ENCODE data around the gene CACTIN. TPM values are rescaled to one million over a fixed set of nuclear protein-coding genes. Genes with fewer than 3 reads are reported as not detected.

CACTIN gene
- total and polyA plus RNA-seq, 4 experiments from 2014 or later: 4.4 to 50.4 (median 30.1) TPM

- Mint-ChIP-seq H3K4me3 (peak within 1 kb of the TSS in 5 of 8 donors; percentile 29 to 71 (median 36)), H3K27me3 (peaks cover 0 to 3% of the 10 kb centered on the region in 2 donors), H3K4me1 (peaks cover 0 to 15% (median 4%) of the 10 kb centered on the region in 4 donors), H3K9me3 (no peaks in the 10 kb centered on the region), H3K36me3 (peaks cover under 1 to 6% of the 10 kb centered on the region in 2 donors), H3K27ac (peak within 1 kb of the TSS in 1 of 7 donors; percentile 70)
- Histone ChIP-seq H3K36me3 (ENCODE audit: insufficient read depth, low read length) (no peaks in the 10 kb centered on the region), H3K27me3 (ENCODE audit: insufficient read depth, low read length) (no peaks in the 10 kb centered on the region), H3K27ac (ENCODE audit: low read depth, low read length) (no peak within 1 kb of the TSS), H3K9me3 (ENCODE audit: control insufficient read depth in 1 of 2, low read length in 2 of 2) (no peaks in the 10 kb centered on the region), H3K4me1 (ENCODE audit: insufficient read depth, low read length) (peaks cover 26% of the 10 kb centered on the region), H3K4me3 (ENCODE audit: low read length in 2 of 2) (peak within 1 kb of the TSS in 1 of 2 donors; percentile 6)
- CTCF ChIA-PET (ENCODE audit: partially characterized antibody): interaction anchor here (0.6 kb wide), 1 partner anchor 346 kb away, joined by 4 read pairs; no protein-coding TSS in a partner anchor
- DNase-seq: peak in 1 of 5 donors; percentile 24
- POLR2A ChIA-PET (ENCODE audit: partially characterized antibody): no interaction called here
- intact Hi-C loops (cut with micrococcal nuclease): no loop called here
These were observed 19.8 kb downstream of the CACTIN start, which contains the start of gene TBXA2R for GRCh38 chr19:3606690-3607289. Gene TBXA2R (minus strand): TSS chr19:3606875. CDS start chr19:3600634, 6,241 bp downstream.

GRCh38 chr19:3606174-3606689, 20.4 kb downstream of the CACTIN start:
- peaks cover 0 to 3% of the 10 kb centered on the region in 2 donors for H3K27me3 Mint-ChIP-seq
- peaks cover 0 to 5% of the 10 kb centered on the region in 2 donors for H3K36me3 Mint-ChIP-seq
- Histone ChIP-seq H3K27me3 (ENCODE audit: insufficient read depth, low read length) (no peaks in the 10 kb centered on the region), H3K9me3 (ENCODE audit: control insufficient read depth in 1 of 2, low read length in 2 of 2) (no peaks in the 10 kb centered on the region), H3K4me3 (ENCODE audit: low read length in 2 of 2) (peak overlapping the region in 1 of 2 donors; percentile 6), H3K36me3 (ENCODE audit: insufficient read depth, low read length) (no peaks in the 10 kb centered on the region), H3K4me1 (ENCODE audit: insufficient read depth, low read length) (peaks cover 26% of the 10 kb centered on the region), H3K27ac (ENCODE audit: low read depth, low read length) (no peak overlapping the region)
- intact Hi-C loops (cut with micrococcal nuclease): no loop called here
- POLR2A ChIA-PET (ENCODE audit: partially characterized antibody): no interaction called here
- peaks cover 0 to 15% (median 4%) of the 10 kb centered on the region in 4 donors for H3K4me1 Mint-ChIP-seq
- peak in 1 of 5 donors; percentile 24 for DNase-seq
- no peaks in the 10 kb centered on the region for H3K9me3 Mint-ChIP-seq
- H3K27ac Mint-ChIP-seq: no peak overlapping the region
- H3K4me3 Mint-ChIP-seq: peak overlapping the region in 2 of 8 donors; percentile 36 to 45
- CTCF ChIA-PET (ENCODE audit: partially characterized antibody): interaction anchor here (0.6 kb wide), 1 partner anchor 346 kb away, joined by 4 read pairs; no protein-coding TSS in a partner anchor

GRCh38 chr19:3605770-3606169, 20.8 kb downstream of the CACTIN start:
- intact Hi-C loops (cut with micrococcal nuclease): no loop called here
- H3K27me3 Mint-ChIP-seq: peaks cover 0 to 3% of the 10 kb centered on the region in 2 donors
- Histone ChIP-seq H3K27me3 (ENCODE audit: insufficient read depth, low read length) (no peaks in the 10 kb centered on the region), H3K9me3 (ENCODE audit: control insufficient read depth in 1 of 2, low read length in 2 of 2) (no peaks in the 10 kb centered on the region), H3K4me3 (ENCODE audit: low read length in 2 of 2) (peak overlapping the region in 1 of 2 donors; percentile 6), H3K36me3 (ENCODE audit: insufficient read depth, low read length) (no peaks in the 10 kb centered on the region), H3K4me1 (ENCODE audit: insufficient read depth, low read length) (peaks cover 26% of the 10 kb centered on the region), H3K27ac (ENCODE audit: low read depth, low read length) (no peak overlapping the region)
- H3K4me1 Mint-ChIP-seq: peaks cover 0 to 15% (median 4%) of the 10 kb centered on the region in 4 donors
- ChIA-PET CTCF (ENCODE audit: partially characterized antibody) (no interaction called here), POLR2A (ENCODE audit: partially characterized antibody) (no interaction called here)
- no peak overlapping the region for H3K27ac Mint-ChIP-seq
- H3K36me3 Mint-ChIP-seq: peaks cover 0 to 4% of the 10 kb centered on the region in 2 donors
- no peak for DNase-seq
- no peaks in the 10 kb centered on the region for H3K9me3 Mint-ChIP-seq
- H3K4me3 Mint-ChIP-seq: no peak overlapping the region

- H3K4me3 Mint-ChIP-seq: no peak overlapping the region
These were observed 21.2 kb downstream of the CACTIN start for GRCh38 chr19:3605361-3605760.

GRCh38 chr19:3604987-3605343, 21.6 kb downstream of the CACTIN start:
- POLR2A ChIA-PET (ENCODE audit: partially characterized antibody): interaction anchor here (0.8 to 1.4 kb wide), 2 partner anchors 12 to 48 kb away, joined by 3 to 4 read pairs; partner anchors contain the start of gene MFSD12
- CTCF ChIA-PET (ENCODE audit: partially characterized antibody): interaction anchor here (0.7 to 0.8 kb wide), 2 partner anchors 14 to 17 kb away, joined by 3 read pairs; no protein-coding TSS in a partner anchor
- peak in 1 of 5 donors; percentile 12 for DNase-seq

More at GRCh38 chr19:3605361-3605760, 21.2 kb downstream of the CACTIN start:
- Mint-ChIP-seq H3K36me3 (peaks cover 0 to under 1% of the 10 kb centered on the region in 2 donors), H3K9me3 (no peaks in the 10 kb centered on the region), H3K4me1 (peaks cover 0 to 15% (median 4%) of the 10 kb centered on the region in 4 donors), H3K27ac (no peak overlapping the region), H3K27me3 (peaks cover 0 to 3% of the 10 kb centered on the region in 2 donors)
- intact Hi-C loops (cut with micrococcal nuclease): no loop called here
- ChIA-PET POLR2A (ENCODE audit: partially characterized antibody) (interaction anchor here (0.8 to 1.4 kb wide), 2 partner anchors 12 to 48 kb away, joined by 3 to 4 read pairs; partner anchors contain the start of gene MFSD12), CTCF (ENCODE audit: partially characterized antibody) (interaction anchor here (0.8 kb wide), 1 partner anchor 17 kb away, joined by 3 read pairs; no protein-coding TSS in a partner anchor)
- Histone ChIP-seq H3K27ac (ENCODE audit: low read depth, low read length) (no peak overlapping the region), H3K9me3 (ENCODE audit: control insufficient read depth in 1 of 2, low read length in 2 of 2) (no peaks in the 10 kb centered on the region), H3K4me3 (ENCODE audit: low read length in 2 of 2) (peak overlapping the region; percentile 10 to 25), H3K27me3 (ENCODE audit: insufficient read depth, low read length) (no peaks in the 10 kb centered on the region), H3K36me3 (ENCODE audit: insufficient read depth, low read length) (no peaks in the 10 kb centered on the region), H3K4me1 (ENCODE audit: insufficient read depth, low read length) (peaks cover 26% of the 10 kb centered on the region)
- no peak for DNase-seq

GRCh38 chr19:3604227-3604986, 22.2 kb downstream of the CACTIN start:
- H3K9me3 Mint-ChIP-seq: no peaks in the 10 kb centered on the region
- Histone ChIP-seq H3K9me3 (ENCODE audit: control insufficient read depth in 1 of 2, low read length in 2 of 2) (no peaks in the 10 kb centered on the region), H3K27me3 (ENCODE audit: insufficient read depth, low read length) (no peaks in the 10 kb centered on the region), H3K36me3 (ENCODE audit: insufficient read depth, low read length) (no peaks in the 10 kb centered on the region), H3K27ac (ENCODE audit: low read depth, low read length) (no peak overlapping the region), H3K4me1 (ENCODE audit: insufficient read depth, low read length) (peaks cover 26% of the 10 kb centered on the region), H3K4me3 (ENCODE audit: low read length in 2 of 2) (peak overlapping the region in 1 of 2 donors; percentile 25)
- H3K4me1 Mint-ChIP-seq: peaks cover 0 to 11% (median 4%) of the 10 kb centered on the region in 4 donors
- intact Hi-C loops (cut with micrococcal nuclease): no loop called here
- peaks cover 0 to 3% of the 10 kb centered on the region in 2 donors for H3K27me3 Mint-ChIP-seq
- ChIA-PET POLR2A (ENCODE audit: partially characterized antibody) (interaction anchor here (0.7 to 1.4 kb wide), 3 partner anchors 13 to 60 kb away, joined by 3 to 4 read pairs (median 3); partner anchors contain the start of gene MFSD12), CTCF (ENCODE audit: partially characterized antibody) (interaction anchor here (0.7 to 0.8 kb wide), 2 partner anchors 13 to 16 kb away, joined by 3 read pairs; no protein-coding TSS in a partner anchor)
- peak overlapping the region in 1 of 8 donors; percentile 42 for H3K4me3 Mint-ChIP-seq
- peak overlapping the region in 2 of 7 donors; percentile 43 to 60 for H3K27ac Mint-ChIP-seq
- DNase-seq: no peak
- H3K36me3 Mint-ChIP-seq: no peaks in the 10 kb centered on the region

More at GRCh38 chr19:3604987-3605343, 21.6 kb downstream of the CACTIN start:
- Mint-ChIP-seq H3K4me1 (peaks cover 0 to 15% (median 4%) of the 10 kb centered on the region in 4 donors), H3K9me3 (no peaks in the 10 kb centered on the region), H3K27me3 (peaks cover 0 to 3% of the 10 kb centered on the region in 2 donors), H3K4me3 (no peak overlapping the region), H3K27ac (peak overlapping the region in 1 of 7 donors; percentile 60), H3K36me3 (no peaks in the 10 kb centered on the region)
- H3K4me3 ChIP-seq (ENCODE audit: low read length in 2 of 2): peak overlapping the region; percentile 10 to 25
- H3K36me3 ChIP-seq (ENCODE audit: insufficient read depth, low read length): no peaks in the 10 kb centered on the region
- intact Hi-C loops (cut with micrococcal nuclease): no loop called here
- no peaks in the 10 kb centered on the region for H3K9me3 ChIP-seq (ENCODE audit: control insufficient read depth in 1 of 2, low read length in 2 of 2)
- no peak overlapping the region for H3K27ac ChIP-seq (ENCODE audit: low read depth, low read length)
- peaks cover 26% of the 10 kb centered on the region for H3K4me1 ChIP-seq (ENCODE audit: insufficient read depth, low read length)
- no peaks in the 10 kb centered on the region for H3K27me3 ChIP-seq (ENCODE audit: insufficient read depth, low read length)

All from CD4-positive, alpha-beta memory T cell (primary cell).